ENCODE measurements around the gene ZBTB7B. TPM values are rescaled to one million over a fixed set of nuclear protein-coding genes. Genes with fewer than 3 reads are reported as not detected.

ZBTB7B gene
- total RNA-seq, 1 donor from 2014 or later, result 36.5 TPM

DNA sequence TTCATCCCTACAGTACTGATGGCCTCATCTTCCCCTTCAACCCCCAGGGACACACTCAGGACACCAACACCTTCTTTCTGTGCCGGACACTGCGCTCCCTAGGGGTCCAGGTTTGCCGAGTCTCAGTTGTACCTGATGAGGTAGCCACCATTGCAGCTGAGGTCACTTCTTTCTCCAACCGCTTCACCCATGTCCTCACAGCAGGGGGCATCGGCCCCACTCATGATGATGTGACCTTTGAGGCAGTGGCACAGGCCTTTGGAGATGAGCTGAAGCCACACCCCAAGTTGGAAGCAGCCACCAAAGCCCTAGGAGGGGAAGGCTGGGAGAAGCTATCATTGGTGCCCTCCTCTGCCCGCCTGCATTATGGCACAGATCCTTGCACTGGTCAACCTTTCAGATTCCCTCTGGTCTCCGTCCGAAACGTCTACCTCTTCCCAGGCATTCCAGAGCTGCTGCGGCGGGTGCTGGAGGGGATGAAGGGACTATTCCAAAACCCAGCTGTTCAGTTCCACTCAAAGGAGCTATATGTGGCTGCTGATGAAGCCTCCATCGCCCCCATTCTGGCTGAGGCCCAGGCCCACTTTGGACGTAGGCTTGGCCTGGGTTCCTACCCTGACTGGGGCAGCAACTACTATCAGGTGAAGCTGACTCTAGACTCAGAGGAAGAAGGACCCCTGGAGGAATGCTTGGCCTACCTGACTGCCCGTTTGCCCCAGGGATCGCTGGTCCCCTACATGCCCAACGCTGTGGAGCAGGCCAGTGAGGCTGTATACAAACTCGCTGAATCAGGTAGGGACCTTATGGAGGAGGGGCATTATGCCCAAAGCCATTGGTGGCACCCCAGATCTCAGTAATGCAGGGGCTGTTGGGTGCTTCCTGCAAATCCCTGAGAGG is 14.3 kb upstream of the ZBTB7B start:
- no peak for DNase-seq (ENCODE audit: low read depth)

- no peak for DNase-seq (ENCODE audit: low read depth)
These were observed 13.3 kb upstream of the ZBTB7B start for GRCh38 chr1:154989195-154989860.

DNA sequence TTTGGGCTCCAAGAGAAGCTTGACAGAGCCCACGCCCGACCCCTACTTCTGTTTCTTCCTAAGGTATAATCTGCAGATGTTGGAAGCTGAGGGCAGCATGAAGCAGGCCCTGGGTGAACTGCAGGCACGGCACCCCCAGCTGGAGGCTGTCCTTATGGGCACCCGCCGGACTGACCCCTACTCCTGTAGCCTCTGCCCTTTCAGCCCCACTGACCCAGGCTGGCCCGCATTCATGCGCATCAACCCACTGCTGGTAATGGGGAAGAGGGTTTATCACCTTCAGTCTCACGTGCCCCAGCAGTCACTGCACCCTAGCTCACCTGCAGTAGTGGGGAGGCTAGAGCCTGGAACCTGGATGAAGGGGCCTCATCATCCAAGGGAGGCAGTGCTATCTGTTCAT is 12.3 kb upstream of the ZBTB7B start:
- DNase-seq (ENCODE audit: low read depth), result no peak

- no peak for DNase-seq (ENCODE audit: low read depth)
These were observed 9.7 kb upstream of the ZBTB7B start for GRCh38 chr1:154992721-154993571.

DNA sequence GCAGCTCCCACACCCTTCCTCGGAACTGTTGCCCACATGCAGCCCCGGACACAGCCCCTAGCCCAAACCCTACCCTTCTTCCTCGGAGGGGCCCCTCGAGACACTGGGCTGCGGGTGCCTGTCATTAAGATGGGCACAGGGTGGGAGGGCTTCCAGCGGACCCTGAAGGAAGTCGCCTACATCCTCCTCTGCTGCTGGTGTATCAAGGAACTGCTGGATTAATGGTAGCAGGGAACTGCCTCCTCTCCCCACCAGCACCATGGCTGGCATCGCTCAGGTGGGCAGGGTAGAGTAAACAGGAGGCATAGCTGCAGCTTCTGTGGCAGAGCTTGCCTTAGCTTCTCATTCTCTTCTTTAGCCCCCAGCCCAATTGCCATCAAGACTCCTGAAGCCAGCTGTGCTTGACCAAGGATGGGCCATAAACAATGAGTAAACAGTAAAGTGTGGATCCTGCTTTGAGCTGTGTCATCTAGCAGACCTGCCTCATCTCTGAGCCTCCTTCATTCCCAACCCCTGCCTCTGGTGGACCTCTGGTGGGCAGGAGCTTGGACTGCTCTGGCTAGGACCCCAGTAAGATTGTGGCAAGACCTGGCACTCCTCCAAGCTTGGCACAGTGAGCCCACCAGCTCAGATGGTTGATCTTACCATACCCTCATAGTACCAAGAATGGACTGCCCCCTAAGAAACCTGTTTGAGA is 8.9 kb upstream of the ZBTB7B start, which contains the start of gene LENEP:
TSS of gene LENEP (plus strand) at position 15 of the 697 bp plus-strand sequence. CDS start at position 37, 22 bp downstream.
- DNase-seq (ENCODE audit: low read depth), result no peak

DNA sequence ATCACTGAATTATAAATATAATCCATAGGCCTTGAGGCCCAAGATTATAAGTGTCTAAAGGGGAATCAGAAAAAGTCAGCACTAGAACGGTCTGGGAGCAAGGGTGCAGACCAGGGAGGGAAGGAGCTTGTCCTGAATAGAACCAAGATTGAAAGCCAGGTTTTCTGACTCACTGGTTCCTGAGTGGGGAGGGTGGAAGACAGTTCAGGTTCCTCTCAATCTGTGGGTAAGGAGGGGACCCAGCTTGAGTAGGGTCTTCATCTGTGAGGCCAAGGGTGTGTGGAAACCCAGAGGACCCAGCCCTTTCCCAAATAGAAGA is 8.4 kb upstream of the ZBTB7B start:
- DNase-seq (ENCODE audit: low read depth), result no peak

DNA sequence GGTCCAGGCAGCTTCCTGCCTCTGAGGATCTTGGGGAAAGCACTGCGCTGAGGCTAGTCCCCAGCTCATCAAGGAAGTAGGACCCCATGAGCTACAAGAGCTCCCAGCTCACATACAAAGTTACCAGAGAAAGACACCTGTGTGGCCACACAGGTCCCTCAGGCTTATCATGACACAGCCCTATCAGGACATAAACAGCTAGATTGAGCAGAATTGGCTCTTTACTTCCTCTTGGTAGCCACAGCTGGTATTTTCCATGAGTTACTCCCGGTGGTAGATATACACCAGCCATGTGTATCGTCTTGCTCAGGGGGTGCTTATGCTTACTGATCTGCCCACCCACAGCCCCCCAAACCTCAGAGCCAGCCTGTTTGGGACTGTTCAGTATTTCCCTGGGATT is 8.0 kb upstream of the ZBTB7B start:
- no peak for DNase-seq (ENCODE audit: low read depth)

DNA sequence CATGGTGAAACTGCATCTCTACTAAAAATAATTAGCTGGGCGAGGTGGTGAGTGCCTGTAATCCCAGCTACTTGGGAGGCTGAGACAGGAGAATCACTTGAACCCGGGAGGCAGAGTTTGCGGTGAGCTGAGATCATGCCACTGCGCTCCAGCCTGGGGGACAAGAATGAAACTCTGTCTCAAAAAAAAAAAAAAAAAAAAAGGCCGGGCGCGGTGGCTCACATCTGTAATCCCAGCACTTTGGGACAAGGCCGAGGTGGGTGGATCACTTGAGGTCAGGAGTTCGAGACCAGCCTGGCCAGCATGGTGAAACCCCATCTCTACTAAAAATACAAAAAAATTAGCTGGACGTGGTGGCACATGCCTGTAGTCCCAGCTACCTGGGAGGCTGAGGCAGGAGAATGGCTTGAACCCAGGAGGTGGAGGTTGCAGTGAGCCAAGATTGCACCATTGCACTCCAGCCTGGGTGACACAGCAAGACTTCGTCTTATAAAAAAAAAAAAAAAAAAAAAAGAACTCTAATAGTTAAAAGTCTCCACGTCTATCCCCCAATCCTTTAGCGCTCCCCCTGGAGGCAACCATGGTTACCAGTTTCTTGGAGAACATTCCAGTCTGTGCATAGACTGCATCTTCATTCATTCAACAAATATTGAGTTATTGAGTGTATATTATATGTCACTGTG is 7.2 kb upstream of the ZBTB7B start:
- peak; percentile 75 for DNase-seq (ENCODE audit: low read depth)

DNA sequence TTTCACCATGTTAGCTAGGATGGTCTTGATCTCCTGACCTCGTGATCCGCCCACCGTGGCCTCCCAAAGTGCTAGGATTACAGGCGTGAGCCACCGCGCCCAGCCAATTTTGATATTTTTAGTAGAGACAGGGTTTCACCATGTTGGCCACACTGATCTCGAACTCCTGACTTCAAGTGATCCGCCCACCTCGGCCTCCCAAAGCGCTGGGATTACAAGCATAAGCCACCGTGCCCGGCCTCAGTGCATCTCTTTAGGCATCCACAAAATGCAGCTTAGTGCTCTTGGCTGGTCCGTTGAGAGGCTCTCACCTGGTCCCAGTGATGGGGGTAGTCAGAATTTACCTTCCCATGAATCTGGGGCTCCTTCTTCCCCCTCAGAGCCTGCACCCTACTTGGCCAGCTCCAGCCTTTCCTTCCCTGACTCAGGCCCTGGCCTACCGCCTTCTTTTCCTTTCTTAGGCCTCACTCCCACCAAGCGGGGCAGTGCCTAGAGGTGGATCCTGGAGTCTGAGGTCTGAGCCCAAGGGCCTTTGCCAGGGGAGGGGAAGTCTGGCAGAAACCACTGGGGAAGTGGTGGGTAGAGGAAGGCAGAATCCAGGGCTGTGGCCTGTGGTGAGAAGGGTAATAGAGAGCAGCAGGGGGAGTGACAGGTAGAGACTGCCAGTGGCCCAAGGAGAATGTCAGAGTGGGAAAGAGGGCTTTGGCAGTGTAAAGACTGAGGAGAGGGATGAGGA is 5.5 kb upstream of the ZBTB7B start:
- DNase-seq (ENCODE audit: low read depth), result no peak

DNA sequence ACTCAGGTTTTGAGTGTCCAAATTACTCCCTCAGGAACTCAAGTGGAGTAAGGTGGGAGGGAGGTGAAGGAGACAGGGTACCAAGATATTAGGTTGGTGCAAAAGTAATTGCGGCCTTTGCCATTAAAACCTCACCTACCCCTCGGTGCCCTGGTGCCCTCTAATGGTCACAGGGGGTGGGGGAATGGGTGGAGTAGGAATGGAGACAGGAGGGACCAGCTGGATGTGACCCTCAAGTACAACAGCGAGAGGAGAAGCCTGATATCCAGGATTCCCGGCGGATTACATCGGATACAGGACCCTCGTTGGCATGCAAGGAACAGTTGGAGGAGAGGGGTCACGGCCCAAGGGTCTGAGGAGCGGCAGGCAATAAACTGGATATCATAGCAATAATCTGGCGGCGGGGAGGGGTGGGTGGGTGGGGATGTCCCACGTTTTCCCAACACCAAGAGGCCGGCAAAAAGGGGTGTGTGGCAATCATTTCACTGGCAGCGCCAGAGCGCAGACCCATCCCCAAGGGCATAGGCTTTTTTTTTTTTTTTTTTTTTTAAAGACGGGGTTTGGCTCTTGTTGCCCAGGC is 4.3 kb upstream of the ZBTB7B start:
- no peak for DNase-seq (ENCODE audit: low read depth)

GRCh38 chr1:154998818-154999570 is 3.6 kb upstream of the ZBTB7B start:
- peak; percentile 35 for DNase-seq (ENCODE audit: low read depth)

DNA sequence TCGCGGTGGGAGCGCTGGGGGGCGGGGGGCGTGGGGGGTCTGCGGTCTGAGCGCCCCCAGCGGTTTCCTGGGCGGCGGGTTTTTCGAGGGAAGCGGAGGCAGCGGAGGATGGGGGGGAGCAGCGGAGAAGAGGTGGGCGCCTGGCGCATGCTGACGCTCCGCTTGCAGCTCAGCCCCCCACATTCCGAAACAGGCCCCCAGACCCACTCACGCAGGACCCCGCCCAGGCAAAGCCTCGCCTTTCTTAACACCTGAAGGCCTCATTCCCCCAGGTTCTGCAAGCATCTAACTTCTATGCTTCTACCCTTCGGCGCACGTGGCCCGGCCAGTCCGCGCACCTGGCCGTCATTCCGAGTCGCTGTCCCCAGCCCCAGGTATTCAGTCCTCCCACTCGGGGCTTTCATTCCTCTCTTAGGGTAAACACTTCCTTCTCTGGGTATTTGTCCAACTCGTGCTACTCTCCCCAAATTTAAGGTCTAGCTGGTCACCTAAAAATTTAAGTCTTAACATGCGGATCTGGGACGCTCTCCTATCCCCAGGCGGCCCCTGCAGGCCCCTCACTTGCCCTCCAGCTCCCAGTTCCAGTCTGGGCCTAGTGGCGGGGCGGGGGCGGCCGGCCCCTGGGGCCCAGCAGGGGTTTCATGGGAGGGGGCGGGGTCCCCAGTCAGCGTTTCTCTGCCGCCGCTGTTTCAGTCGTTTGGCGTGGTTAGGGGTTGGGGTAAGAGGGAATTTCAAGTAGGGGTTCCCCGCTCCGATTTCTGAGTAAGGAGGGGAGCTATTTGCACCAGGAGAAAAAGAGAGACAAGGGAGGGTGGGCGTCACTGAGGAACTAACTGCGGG is 2.8 kb upstream of the ZBTB7B start:
- no peak for DNase-seq (ENCODE audit: low read depth)

DNA sequence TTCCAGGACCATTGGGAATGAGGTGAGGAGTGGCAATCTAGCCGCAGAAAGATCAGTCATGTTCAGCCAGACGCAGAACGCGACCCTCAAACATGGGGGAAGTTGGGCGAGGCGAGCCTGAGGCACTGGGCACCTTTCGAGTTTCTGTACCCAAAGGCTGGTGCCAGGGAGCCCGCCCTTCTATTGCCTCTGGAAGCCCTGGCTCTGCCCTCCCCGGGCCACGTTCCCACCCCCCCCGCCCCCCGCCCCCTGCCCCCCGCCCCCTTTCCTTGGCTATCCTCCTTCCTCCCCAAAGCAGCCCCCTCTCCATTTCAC is 2.2 kb upstream of the ZBTB7B start:
- DNase-seq (ENCODE audit: low read depth), result no peak

DNA sequence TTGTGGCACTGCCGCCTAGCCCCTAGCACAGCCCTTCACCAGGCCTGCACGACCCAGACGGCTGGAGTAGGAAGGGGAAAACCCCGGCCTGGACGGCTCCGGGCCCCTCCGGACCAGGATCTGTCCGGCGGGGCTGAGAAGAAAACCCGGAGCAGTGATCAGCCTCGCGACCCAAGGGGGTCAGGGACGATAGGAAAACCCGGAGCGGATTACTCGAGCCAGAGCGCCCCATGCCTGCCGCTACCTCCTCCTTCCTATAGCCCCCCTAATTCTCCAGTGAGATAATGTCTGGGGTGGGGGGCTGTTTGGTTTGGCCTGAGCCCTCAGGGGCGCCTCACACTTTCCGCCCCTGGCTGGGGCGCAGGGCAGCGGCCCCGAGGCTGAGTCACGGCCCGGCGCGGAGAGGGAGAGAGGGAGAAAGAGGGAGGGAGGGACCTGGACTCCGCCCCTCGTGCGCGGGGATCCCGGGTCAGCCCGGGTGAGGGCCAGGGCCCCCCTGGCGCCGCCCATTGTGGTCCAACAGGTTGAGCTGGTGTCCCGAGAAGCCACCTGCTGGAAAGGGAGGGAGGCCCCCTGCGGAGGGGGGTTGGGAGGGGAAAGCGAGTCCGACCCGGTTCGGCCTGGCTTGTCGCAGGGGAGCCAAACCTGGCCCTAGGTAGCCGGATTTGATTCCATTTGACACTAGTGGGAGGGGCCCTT is 1.7 kb upstream of the ZBTB7B start:
- DNase-seq (ENCODE audit: low read depth), result peak; percentile 63

GRCh38 chr1:155001425-155001674 is 1.3 kb upstream of the ZBTB7B start:
- DNase-seq (ENCODE audit: low read depth), result no peak

- DNase-seq (ENCODE audit: low read depth), result peak; percentile 94
These were observed 733 bp upstream of the ZBTB7B start for GRCh38 chr1:155001675-155002463.

- no peak for DNase-seq (ENCODE audit: low read depth)
These were observed 694 bp downstream of the ZBTB7B start for GRCh38 chr1:155003227-155003765.

All from renal cortical epithelial cell (primary cell).